ENCODE data around the gene MESD. TPM values are rescaled to one million over a fixed set of nuclear protein-coding genes. Genes with fewer than 3 reads are reported as not detected.

The MESD gene
- total RNA-seq, 2 experiments from 2014 or later: 34.5 to 36.1 TPM

DNA sequence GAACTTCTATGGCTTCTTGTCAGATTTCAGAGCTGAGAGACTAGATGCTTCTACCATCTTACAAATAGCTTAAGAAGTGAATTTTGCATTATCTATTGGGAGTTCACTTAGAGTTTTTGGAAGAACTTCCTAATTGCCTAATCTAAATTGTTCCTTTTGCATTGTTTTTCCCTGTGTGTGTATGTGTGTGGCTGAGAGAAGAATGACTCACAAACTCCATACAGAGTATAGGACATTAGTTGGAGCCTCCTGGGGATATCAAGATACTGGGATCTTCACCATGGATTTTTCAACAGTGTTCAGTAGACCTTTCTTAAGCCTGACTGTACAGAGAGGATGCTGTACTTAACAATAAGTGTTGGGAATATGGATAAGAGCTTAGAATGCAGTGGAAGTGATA lies 22.0 kb upstream of the MESD start:
- no peak overlapping the region for H3K27ac Mint-ChIP-seq
- no peaks in the 10 kb centered on the region for H3K9me3 Mint-ChIP-seq
- POLR2A ChIA-PET: interaction anchor here (2.4 kb wide), 1 partner anchor 10 kb away, joined by 10 read pairs; the partner anchor contains the start of gene TLNRD1
- H3K4me3 Mint-ChIP-seq: no peak overlapping the region
- CTCF ChIA-PET: interaction anchor here (0.7 kb wide), 1 partner anchor 23 kb away, joined by 3 read pairs; no protein-coding TSS in a partner anchor
- H3K4me1 Mint-ChIP-seq: peaks cover 34% of the 10 kb centered on the region
- DNase-seq: no peak
- peaks cover 40% of the 10 kb centered on the region for H3K36me3 Mint-ChIP-seq (ENCODE audit: low read depth)
- H3K27me3 Mint-ChIP-seq: no peaks in the 10 kb centered on the region

DNA sequence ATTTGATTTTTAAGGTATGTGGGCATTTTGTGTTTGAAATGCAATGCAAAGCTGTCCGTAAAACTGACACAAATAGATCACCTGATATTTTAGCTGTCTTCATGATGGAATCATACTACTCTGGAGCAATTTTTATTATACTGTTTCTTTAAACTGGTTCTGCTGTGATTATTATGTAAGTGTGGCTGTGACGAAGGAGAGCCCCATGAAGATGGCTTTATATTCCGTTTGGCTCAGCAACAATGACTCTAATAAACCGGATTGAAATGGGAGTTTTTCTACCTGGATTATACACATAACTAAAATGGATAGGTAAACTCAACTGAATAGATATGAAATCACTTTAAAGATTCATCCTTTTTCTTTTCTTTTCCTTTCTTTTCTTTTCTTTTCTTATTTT lies 20.5 kb upstream of the MESD start:
- ChIA-PET POLR2A (interaction anchor here (2.0 to 4.4 kb wide), 2 partner anchors 10 to 14 kb away, joined by 6 to 25 read pairs; partner anchors contain the start of gene TLNRD1), CTCF (interaction anchor here (0.7 kb wide), 1 partner anchor 8 kb away, joined by 5 read pairs; no protein-coding TSS in a partner anchor)
- DNase-seq: no peak
- Mint-ChIP-seq H3K9me3 (no peaks in the 10 kb centered on the region), H3K4me1 (peaks cover 47% of the 10 kb centered on the region), H3K4me3 (no peak overlapping the region), H3K27me3 (no peaks in the 10 kb centered on the region), H3K36me3 (ENCODE audit: low read depth) (peaks cover 53% of the 10 kb centered on the region), H3K27ac (no peak overlapping the region)

DNA sequence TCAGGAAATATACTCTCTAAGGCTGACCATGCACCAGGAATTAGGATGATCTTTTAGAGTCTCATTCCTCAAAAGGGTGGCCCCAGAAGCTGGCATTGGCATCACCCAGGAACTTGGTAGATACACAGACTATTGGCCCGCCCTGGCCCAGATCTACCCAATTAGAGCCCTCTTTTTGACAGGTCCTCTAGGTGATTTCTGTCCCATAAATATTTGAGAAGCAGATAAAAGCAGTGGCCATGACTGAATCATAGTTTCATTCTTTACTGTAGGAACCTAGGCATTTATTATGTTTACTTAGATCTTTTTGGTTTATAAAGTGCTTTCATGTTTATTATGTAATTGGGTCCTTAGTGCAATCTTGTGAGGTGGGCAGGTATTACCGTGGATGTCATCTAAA lies 18.7 kb upstream of the MESD start:
- Mint-ChIP-seq H3K4me1 (peaks cover 64% of the 10 kb centered on the region), H3K36me3 (ENCODE audit: low read depth) (peaks cover 67% of the 10 kb centered on the region), H3K9me3 (no peaks in the 10 kb centered on the region), H3K27me3 (no peaks in the 10 kb centered on the region), H3K27ac (no peak overlapping the region), H3K4me3 (no peak overlapping the region)
- ChIA-PET CTCF (interaction anchor here (2.1 kb wide), 1 partner anchor 258 kb away, joined by 7 read pairs; no protein-coding TSS in a partner anchor), POLR2A (interaction anchor here (4.4 kb wide), 1 partner anchor 8 kb away, joined by 25 read pairs; the partner anchor contains the start of gene TLNRD1)
- no peak for DNase-seq

DNA sequence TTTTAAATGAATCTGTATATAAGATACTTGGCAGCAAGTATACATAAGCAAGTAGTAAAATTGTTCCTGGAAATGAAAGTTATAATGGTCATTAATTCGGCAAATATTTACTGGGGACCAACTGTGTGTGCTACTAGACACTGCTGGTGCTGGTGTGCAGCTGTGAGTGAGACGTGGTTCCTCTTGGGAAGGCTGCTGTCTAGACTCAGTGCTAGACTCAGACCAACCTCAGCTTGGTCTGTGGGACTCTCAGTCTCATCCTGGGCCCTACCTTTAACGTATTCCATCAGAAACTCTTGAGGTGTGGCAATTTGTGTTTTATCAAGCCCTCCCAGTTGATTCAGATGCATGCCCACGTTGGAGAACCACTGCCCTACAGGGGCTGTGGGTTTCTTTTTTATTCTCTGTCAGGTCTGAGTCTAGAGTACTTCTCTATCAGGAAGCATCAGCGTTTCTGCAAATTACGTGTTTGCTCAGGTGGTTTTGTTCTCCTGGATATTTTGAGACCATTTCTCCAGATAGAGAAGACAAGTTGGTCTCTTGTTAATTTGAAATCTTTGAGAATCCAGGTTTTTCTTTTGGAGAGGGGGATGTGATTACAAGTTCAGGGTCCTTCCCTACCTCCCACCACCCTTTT lies 17.9 kb upstream of the MESD start:
- no peak for DNase-seq
- Mint-ChIP-seq H3K4me3 (no peak overlapping the region), H3K27ac (no peak overlapping the region), H3K9me3 (no peaks in the 10 kb centered on the region), H3K4me1 (peaks cover 67% of the 10 kb centered on the region), H3K36me3 (ENCODE audit: low read depth) (peaks cover 66% of the 10 kb centered on the region), H3K27me3 (no peaks in the 10 kb centered on the region)
- ChIA-PET CTCF (interaction anchor here (2.1 kb wide), 1 partner anchor 258 kb away, joined by 7 read pairs; no protein-coding TSS in a partner anchor), POLR2A (interaction anchor here (0.9 to 4.4 kb wide), 2 partner anchors 7 to 13 kb away, joined by 3 to 25 read pairs; partner anchors contain the start of gene TLNRD1)

DNA sequence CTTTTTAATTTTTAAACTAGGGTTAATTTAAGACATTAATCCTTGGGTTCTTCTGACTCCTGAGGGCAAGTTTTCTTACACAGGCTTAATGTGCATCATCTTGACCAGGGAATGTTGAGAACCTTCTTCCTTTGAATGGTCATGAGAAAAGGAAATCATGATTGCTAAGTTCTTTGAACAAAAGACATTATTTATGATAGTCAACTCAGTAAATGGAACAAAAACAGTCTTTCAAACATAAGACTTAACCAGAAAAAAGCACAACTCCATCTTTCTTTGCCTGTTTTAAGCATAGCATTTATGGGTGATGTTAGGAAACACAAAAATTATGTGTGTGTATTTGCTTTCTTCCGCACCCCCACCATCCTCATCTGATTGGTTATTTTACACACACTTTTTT lies 16.5 kb upstream of the MESD start:
- Mint-ChIP-seq H3K4me3 (no peak overlapping the region), H3K36me3 (ENCODE audit: low read depth) (peaks cover 59% of the 10 kb centered on the region), H3K4me1 (peaks cover 67% of the 10 kb centered on the region), H3K27ac (no peak overlapping the region), H3K9me3 (no peaks in the 10 kb centered on the region), H3K27me3 (no peaks in the 10 kb centered on the region)
- no peak for DNase-seq
- ChIA-PET POLR2A (interaction anchor here (0.7 kb wide), 1 partner anchor 13 kb away, joined by 4 read pairs; no protein-coding TSS in a partner anchor), CTCF (interaction anchor here (0.7 to 1.0 kb wide), 2 partner anchors 8 to 260 kb away, joined by 4 read pairs; no protein-coding TSS in a partner anchor)

DNA sequence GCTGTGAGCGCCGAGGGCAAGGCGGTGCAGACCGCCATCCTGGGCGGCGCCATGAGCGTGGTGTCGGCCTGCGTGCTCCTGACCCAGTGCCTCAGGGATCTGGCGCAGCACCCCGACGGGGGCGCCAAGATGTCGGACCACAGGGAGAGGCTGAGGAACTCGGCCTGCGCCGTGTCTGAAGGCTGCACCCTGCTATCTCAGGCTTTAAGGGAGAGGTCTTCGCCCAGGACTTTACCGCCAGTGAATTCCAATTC lies 13.4 kb upstream of the MESD start:
- Mint-ChIP-seq H3K27ac (peak overlapping the region; percentile 72), H3K9me3 (no peaks in the 10 kb centered on the region), H3K4me3 (peak overlapping the region; percentile 75), H3K4me1 (peaks cover 62% of the 10 kb centered on the region), H3K36me3 (ENCODE audit: low read depth) (peaks cover 56% of the 10 kb centered on the region), H3K27me3 (no peaks in the 10 kb centered on the region)
- ChIA-PET POLR2A (interaction anchor here (3.8 to 4.3 kb wide), 2 partner anchors 18 to 36 kb away, joined by 17 to 21 read pairs; no protein-coding TSS in a partner anchor), CTCF (interaction anchor here (0.9 kb wide), 1 partner anchor 105 kb away, joined by 3 read pairs; no protein-coding TSS in a partner anchor)
- DNase-seq: no peak

DNA sequence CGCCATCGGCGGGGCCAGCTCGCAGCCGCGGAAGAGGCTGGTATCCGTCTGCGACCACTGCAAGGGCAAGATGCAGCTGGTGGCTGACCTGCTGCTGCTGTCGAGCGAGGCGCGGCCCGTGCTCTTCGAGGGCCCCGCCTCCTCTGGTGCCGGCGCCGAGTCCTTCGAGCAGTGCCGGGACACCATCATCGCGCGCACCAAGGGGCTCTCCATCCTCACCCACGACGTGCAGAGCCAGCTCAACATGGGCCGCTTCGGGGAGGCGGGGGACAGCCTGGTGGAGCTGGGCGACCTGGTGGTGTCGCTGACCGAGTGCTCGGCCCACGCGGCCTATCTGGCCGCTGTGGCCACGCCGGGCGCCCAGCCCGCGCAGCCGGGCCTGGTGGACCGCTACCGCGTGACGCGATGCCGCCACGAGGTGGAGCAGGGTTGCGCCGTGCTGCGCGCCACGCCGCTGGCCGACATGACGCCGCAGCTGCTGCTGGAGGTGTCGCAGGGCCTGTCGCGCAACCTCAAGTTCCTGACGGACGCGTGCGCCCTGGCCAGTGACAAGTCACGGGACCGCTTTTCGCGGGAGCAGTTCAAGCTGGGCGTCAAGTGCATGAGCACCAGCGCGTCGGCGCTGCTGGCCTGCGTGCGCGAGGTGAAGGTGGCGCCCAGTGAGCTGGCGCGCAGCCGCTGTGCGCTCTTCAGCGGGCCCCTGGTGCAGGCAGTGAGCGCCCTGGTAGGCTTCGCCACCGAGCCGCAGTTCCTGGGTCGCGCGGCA lies 12.9 kb upstream of the MESD start:
- peaks cover 62% of the 10 kb centered on the region for H3K4me1 Mint-ChIP-seq
- peak overlapping the region; percentile 75 for H3K4me3 Mint-ChIP-seq
- ChIA-PET CTCF (interaction anchor here (0.9 to 4.1 kb wide), 5 partner anchors 12 to 263 kb away, joined by 3 to 23 read pairs (median 6); no protein-coding TSS in a partner anchor), POLR2A (interaction anchor here (0.8 to 4.9 kb wide), 19 partner anchors 6 to 943 kb away, joined by 3 to 81 read pairs (median 10); partner anchors contain the start of gene ABHD17C)
- H3K27ac Mint-ChIP-seq: peak overlapping the region; percentile 59
- DNase-seq: no peak
- no peaks in the 10 kb centered on the region for H3K9me3 Mint-ChIP-seq
- no peaks in the 10 kb centered on the region for H3K27me3 Mint-ChIP-seq
- peaks cover 55% of the 10 kb centered on the region for H3K36me3 Mint-ChIP-seq (ENCODE audit: low read depth)

DNA sequence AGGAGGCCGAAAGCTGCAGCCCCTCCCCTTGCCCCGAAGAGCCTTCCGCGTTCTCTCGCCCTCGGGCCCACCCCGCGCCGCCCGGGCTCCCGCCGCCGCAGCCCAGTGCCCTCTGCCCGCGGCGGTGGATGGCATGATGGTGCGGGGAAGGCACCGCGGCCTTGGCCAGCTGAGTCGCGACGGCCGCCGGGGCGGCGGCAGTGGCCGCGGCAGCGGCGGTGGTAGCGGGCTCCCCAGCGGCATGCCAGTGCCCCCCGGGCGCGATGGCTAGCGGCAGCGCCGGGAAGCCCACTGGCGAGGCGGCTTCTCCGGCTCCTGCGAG lies 12.4 kb upstream of the MESD start:
- Mint-ChIP-seq H3K27ac (peak overlapping the region; percentile 69), H3K36me3 (ENCODE audit: low read depth) (peaks cover 52% of the 10 kb centered on the region), H3K27me3 (no peaks in the 10 kb centered on the region), H3K9me3 (no peaks in the 10 kb centered on the region), H3K4me1 (peaks cover 62% of the 10 kb centered on the region), H3K4me3 (peak overlapping the region; percentile 79)
- POLR2A ChIA-PET: interaction anchor here (0.7 to 4.9 kb wide), 25 partner anchors 7 to 942 kb away, joined by 3 to 81 read pairs (median 7); partner anchors contain the start of gene ABHD17C
- CTCF ChIA-PET: interaction anchor here (1.0 to 4.1 kb wide), 6 partner anchors 11 to 294 kb away, joined by 3 to 23 read pairs (median 6); no protein-coding TSS in a partner anchor
- no peak for DNase-seq

DNA sequence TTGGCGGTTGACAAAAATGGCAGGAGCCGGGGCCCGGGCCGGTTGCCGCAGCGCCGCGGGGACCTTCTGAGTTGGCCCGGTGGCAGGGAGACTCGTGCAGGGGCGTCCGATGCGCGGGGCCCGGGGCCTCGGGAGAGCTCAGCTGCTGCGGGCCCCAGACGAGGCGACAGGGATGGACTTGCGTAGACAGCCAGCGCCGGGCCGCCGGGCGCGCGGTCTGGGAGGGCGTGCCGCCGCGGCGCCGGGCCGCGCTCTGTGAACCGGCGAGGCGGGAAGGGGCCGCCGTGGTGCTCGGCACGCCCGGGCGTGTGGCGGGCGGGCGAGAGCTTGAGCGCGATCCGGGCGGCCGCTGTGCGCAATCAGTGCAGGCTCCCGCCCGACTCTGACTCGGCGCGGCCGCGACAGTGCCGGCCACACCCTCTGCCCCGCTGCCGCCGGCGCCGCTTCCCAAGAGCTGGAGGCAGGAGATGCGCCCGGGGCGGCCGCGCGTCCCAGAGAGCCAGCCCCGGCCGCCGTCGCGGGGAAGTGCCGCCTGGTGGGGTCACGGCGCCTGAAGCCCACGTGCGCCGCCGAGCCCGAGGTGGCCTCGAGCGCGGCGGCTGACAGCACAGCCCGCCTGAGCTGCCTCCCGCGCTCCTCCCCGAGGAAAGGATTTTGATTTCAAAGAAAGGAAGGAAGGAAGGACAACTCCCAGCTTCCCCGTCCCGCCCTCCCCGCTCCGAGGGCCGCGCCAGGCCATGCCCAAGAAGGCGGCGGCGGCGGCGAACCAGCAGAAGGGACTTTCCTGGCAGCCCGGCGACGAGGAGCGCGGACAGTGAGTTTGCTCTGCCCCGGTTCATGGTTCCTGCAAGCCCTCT lies 11.8 kb upstream of the MESD start:
- Mint-ChIP-seq H3K36me3 (ENCODE audit: low read depth) (peaks cover 49% of the 10 kb centered on the region), H3K4me1 (peaks cover 59% of the 10 kb centered on the region), H3K9me3 (no peaks in the 10 kb centered on the region), H3K27ac (peak overlapping the region; percentile 99), H3K27me3 (no peaks in the 10 kb centered on the region), H3K4me3 (peak overlapping the region; percentile 98)
- ChIA-PET CTCF (interaction anchor here (1.0 to 4.1 kb wide), 7 partner anchors 10 to 295 kb away, joined by 3 to 23 read pairs (median 5); no protein-coding TSS in a partner anchor), POLR2A (interaction anchor here (0.7 to 4.9 kb wide), 29 partner anchors 8 to 942 kb away, joined by 3 to 81 read pairs (median 6); partner anchors contain the start of gene ABHD17C)
- DNase-seq: peak; percentile 58

DNA sequence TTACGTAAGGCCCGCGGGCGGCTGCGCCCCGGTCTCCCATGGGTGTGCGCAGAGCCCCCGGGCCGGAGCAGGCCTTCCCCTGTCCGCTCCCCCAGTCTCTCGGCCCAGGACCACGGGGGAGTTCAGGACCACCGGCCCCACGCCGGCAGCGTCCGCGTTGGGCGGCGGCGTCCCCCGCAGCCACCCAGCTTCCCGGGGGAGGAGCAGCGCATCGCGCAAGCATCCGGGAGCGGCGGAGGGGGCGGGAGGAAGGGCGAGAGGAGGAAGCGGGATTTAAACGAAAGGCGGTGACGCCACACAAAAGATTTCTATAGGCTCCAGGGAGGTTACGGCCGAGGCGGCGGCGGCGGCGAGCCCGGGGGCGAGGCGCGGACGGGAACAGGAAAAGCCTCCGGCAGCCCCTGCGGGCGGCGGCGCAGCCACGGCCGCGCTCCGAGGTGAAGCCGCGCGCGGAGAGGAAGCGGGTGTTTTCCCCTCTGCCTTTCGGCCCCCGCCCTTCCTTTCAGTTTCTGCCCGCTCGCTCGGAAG lies 11.1 kb upstream of the MESD start, which contains the start of gene TLNRD1:
TSS of gene TLNRD1 (plus strand) at position 300 of the 528 bp plus-strand sequence. CDS start 1,349 bp downstream, outside the sequence.
- H3K27ac Mint-ChIP-seq: peak within 1 kb of the TSS; percentile 99
- peaks cover 43% of the 10 kb centered on the region for H3K36me3 Mint-ChIP-seq (ENCODE audit: low read depth)
- POLR2A ChIA-PET: interaction anchor here (0.9 to 4.9 kb wide), 22 partner anchors 8 to 305 kb away, joined by 3 to 81 read pairs (median 8); partner anchors contain the start of gene ABHD17C
- H3K9me3 Mint-ChIP-seq: peaks cover 3% of the 10 kb centered on the region
- DNase-seq: peak; percentile 91
- H3K4me1 Mint-ChIP-seq: peaks cover 60% of the 10 kb centered on the region
- no peaks in the 10 kb centered on the region for H3K27me3 Mint-ChIP-seq
- peak within 1 kb of the TSS; percentile 98 for H3K4me3 Mint-ChIP-seq
- CTCF ChIA-PET: interaction anchor here (1.3 to 4.1 kb wide), 5 partner anchors 10 to 265 kb away, joined by 3 to 23 read pairs (median 7); no protein-coding TSS in a partner anchor

DNA sequence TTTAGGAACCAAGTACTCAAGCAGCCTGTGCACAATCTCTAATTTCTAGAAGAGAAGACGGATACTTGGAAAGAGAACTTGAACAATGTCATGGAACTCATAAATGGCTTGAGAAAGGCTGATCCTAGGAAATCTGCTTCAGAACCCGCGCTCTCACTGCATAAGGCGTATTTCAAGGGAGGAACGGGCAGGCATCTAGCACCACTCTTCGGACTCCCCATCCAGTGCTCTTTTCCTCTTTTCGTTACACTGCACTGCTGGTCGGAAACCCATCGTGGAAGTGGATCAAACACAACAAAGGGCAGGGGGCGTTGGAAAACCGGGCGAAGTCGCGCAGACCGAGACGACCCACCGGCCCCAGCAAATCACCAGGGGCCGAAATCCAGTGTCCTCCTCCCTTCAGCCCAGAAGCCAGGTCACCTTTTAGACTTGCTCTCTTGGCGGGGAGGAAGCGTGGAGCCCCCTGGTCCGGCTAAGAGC lies 10.6 kb upstream of the MESD start:
- H3K9me3 Mint-ChIP-seq: peaks cover 3% of the 10 kb centered on the region
- peaks cover 57% of the 10 kb centered on the region for H3K4me1 Mint-ChIP-seq
- ChIA-PET POLR2A (interaction anchor here (1.0 to 4.9 kb wide), 14 partner anchors 9 to 294 kb away, joined by 3 to 81 read pairs (median 18); no protein-coding TSS in a partner anchor), CTCF (interaction anchor here (1.3 to 4.1 kb wide), 5 partner anchors 9 to 265 kb away, joined by 3 to 23 read pairs (median 7); no protein-coding TSS in a partner anchor)
- H3K36me3 Mint-ChIP-seq (ENCODE audit: low read depth): peaks cover 38% of the 10 kb centered on the region
- peak overlapping the region; percentile 99 for H3K27ac Mint-ChIP-seq
- no peaks in the 10 kb centered on the region for H3K27me3 Mint-ChIP-seq
- peak overlapping the region; percentile 98 for H3K4me3 Mint-ChIP-seq
- no peak for DNase-seq
